Stimulated activated CD8-positive, alpha-beta memory T cell treated with anti-CD3 and anti-CD28 coated beads, Interleukin-12 subunit alpha, Interleukin-12 subunit beta, amount 100 ng/mL, for 4 hours (primary cell): ENCODE measurements around the gene INSL3.
"Not testable (repeated sequence)": the region's sequence is repeated elsewhere in the genome, so short reads cannot be mapped to it uniquely, and the experiment has no call there.

ENCODE experiments used
- DNase-seq: peaks from one replicate; pipeline ENCODE4 v3.0.0-alpha.2; 2020; ENCODE audit warnings: low read depth

The INSL3 gene

GRCh38 chr19:17812099-17812498 is 9.2 kb downstream of the INSL3 start:
- no peak for DNase-seq

- DNase-seq, result no peak
These were observed 9.6 kb downstream of the INSL3 start for GRCh38 chr19:17811681-17812080.

- no peak for DNase-seq
These were observed 10.2 kb downstream of the INSL3 start for GRCh38 chr19:17811103-17811502.

GRCh38 chr19:17807731-17808316 is 13.5 kb downstream of the INSL3 start:
- DNase-seq, result no peak

GRCh38 chr19:17806945-17807344 is 14.4 kb downstream of the INSL3 start:
- no peak for DNase-seq

- no peak for DNase-seq
These were observed 15.9 kb downstream of the INSL3 start for GRCh38 chr19:17805427-17805826.

- no peak for DNase-seq
These were observed 17.9 kb downstream of the INSL3 start for GRCh38 chr19:17803264-17803896.

- DNase-seq, result no peak
These were observed 19.0 kb downstream of the INSL3 start for GRCh38 chr19:17802137-17802858.

GRCh38 chr19:17798599-17798998 is 22.7 kb downstream of the INSL3 start:
- not testable (repeated sequence) for DNase-seq

GRCh38 chr19:17797424-17798201 is 23.7 kb downstream of the INSL3 start:
- DNase-seq, result no peak

- no peak for DNase-seq
These were observed 24.4 kb downstream of the INSL3 start for GRCh38 chr19:17796838-17797423.

GRCh38 chr19:17796013-17796837 is 25.1 kb downstream of the INSL3 start:
- DNase-seq, result no peak

- no peak for DNase-seq
These were observed 25.8 kb downstream of the INSL3 start for GRCh38 chr19:17795495-17795856.

- no peak for DNase-seq
These were observed 26.4 kb downstream of the INSL3 start, which contains the start of gene B3GNT3 for GRCh38 chr19:17794731-17795494. Gene B3GNT3 (plus strand): TSS chr19:17795138. CDS start chr19:17807808, 12,670 bp downstream.

GRCh38 chr19:17794412-17794730 is 26.9 kb downstream of the INSL3 start:
- DNase-seq, result no peak

- DNase-seq, result no peak
These were observed 31.1 kb downstream of the INSL3 start for GRCh38 chr19:17790059-17790780.

GRCh38 chr19:17788632-17789031 is 32.7 kb downstream of the INSL3 start:
- no peak for DNase-seq

GRCh38 chr19:17787274-17787913 is 33.9 kb downstream of the INSL3 start:
- no peak for DNase-seq

- DNase-seq, result peak; percentile 32
These were observed 36.9 kb downstream of the INSL3 start for GRCh38 chr19:17784201-17785008.
